HepG2 (cell line): ENCODE results near the gene MAP2K2. TPM values are rescaled to one million over a fixed set of nuclear protein-coding genes. Genes with fewer than 3 reads are reported as not detected.

ENCODE experiments used
- BRCA1 ChIP-seq: sonication (generic); formaldehyde crosslinking; IDR thresholded peaks from 2 replicates; pipeline ENCODE4 v1.4.0; 2020; ENCODE audit warnings: missing genetic modification reagents
- CHD2 ChIP-seq: IDR thresholded peaks from 2 replicates; pipeline ENCODE4 v1.6.1; 2011; ENCODE audit warnings: low read depth, low read length, improper control_type of control experiment
- FOXK2 ChIP-seq: fragments of 450-650 bp; IDR thresholded peaks from 2 replicates; pipeline ENCODE4 v1.6.1; 2016
- HHEX ChIP-seq: IDR thresholded peaks from 2 replicates; pipeline ENCODE4 v1.6.1; 2016; ENCODE audit warnings: control low read depth
- HNRNPH1 ChIP-seq: fragments of 200-400 bp; formaldehyde crosslinking; optimal IDR thresholded peaks from 2 replicates; pipeline ENCODE3; 2017; ENCODE audit warnings: mild to moderate bottlenecking, low read depth, low read length
- MAF1 ChIP-seq: sonication (generic); formaldehyde crosslinking; IDR thresholded peaks from 2 replicates; pipeline ENCODE4 v1.5.0; 2020; ENCODE audit warnings: missing genetic modification reagents, borderline replicate concordance
- MAFK ChIP-seq, 2 experiments: IDR thresholded peaks in 1 of 2; conservative IDR thresholded peaks in 1 of 2; 2 replicates each; pipeline ENCODE4 v1.6.1; 2011; ENCODE audit warnings: improper control_type of control experiment in 2 of 2, low read length in 2 of 2
- NFE2L2 ChIP-seq: fragments of 150-350 bp; IDR thresholded peaks from 2 replicates; pipeline ENCODE4 v1.6.1; 2014; ENCODE audit warnings: low read length
- PHF21A ChIP-seq: sonication (generic); formaldehyde crosslinking; IDR thresholded peaks from 2 replicates; pipeline ENCODE4 v1.5.0; 2020; ENCODE audit warnings: mild to moderate bottlenecking, missing genetic modification reagents
- ZBTB42 ChIP-seq: sonication (generic); formaldehyde crosslinking; IDR thresholded peaks from 2 replicates; pipeline ENCODE4 v1.5.0; 2020; ENCODE audit warnings: mild to moderate bottlenecking, missing genetic modification reagents
- ZFP82 ChIP-seq: sonication (generic); formaldehyde crosslinking; IDR thresholded peaks from 2 replicates; pipeline ENCODE4 v1.5.1; 2020; ENCODE audit warnings: mild to moderate bottlenecking, missing genetic modification reagents, borderline replicate concordance
- ZFYVE20 ChIP-seq: sonication (generic); formaldehyde crosslinking; IDR thresholded peaks from 2 replicates; pipeline ENCODE4 v1.8.0; 2023; ENCODE audit warnings: low read depth, mild to moderate bottlenecking, moderate library complexity, missing genetic modification reagents, borderline replicate concordance
- ZNF547 ChIP-seq: sonication (generic); formaldehyde crosslinking; IDR thresholded peaks from 2 replicates; pipeline ENCODE4 v1.5.1; 2020; ENCODE audit warnings: mild to moderate bottlenecking, missing genetic modification reagents
- ZNF670 ChIP-seq: sonication (generic); formaldehyde crosslinking; IDR thresholded peaks from 2 replicates; pipeline ENCODE4 v1.8.0; 2022; ENCODE audit warnings: mild to moderate bottlenecking, missing genetic modification reagents, borderline replicate concordance
- ZNF788 ChIP-seq: sonication (generic); formaldehyde crosslinking; IDR thresholded peaks from 2 replicates; pipeline ENCODE4 v1.5.0; 2020; ENCODE audit warnings: mild to moderate bottlenecking, missing genetic modification reagents, borderline replicate concordance
- ZNF891 ChIP-seq: sonication (generic); formaldehyde crosslinking; IDR thresholded peaks from 2 replicates; pipeline ENCODE4 v1.5.0; 2020; ENCODE audit warnings: mild to moderate bottlenecking, missing genetic modification reagents
- ZSCAN9 ChIP-seq: IDR thresholded peaks from 2 replicates; pipeline ENCODE4 v1.6.1; 2016; ENCODE audit warnings: borderline replicate concordance
- polyA plus RNA-seq, 8 experiments: library from polyadenylated mRNA; depleted of rRNA in 3 of 8; stranded (reverse) in 7 of 8; unstranded in 1 of 8; fragments of >200 nt; fragmentation: Illumina TruSeq in 4 of 8; extraction: Trizol in 4 of 8; gene quantifications; 2 replicates each; pipeline versions ENCODE4 v1.2.1 to v1.2.3, GENCODE V29; 2011 to 2016; ENCODE audit warnings: low read depth in 4 of 8, missing spikeins in 1 of 8, mixed read lengths in 1 of 8; ENCODE audit not compliant: insufficient read depth in 1 of 8
- total RNA-seq, 5 experiments: library from RNA; depleted of rRNA; stranded (reverse); fragments of >200 nt; fragmentation: Illumina TruSeq; extraction: Trizol; gene quantifications; 2 replicates each; pipeline ENCODE4 v1.2.3, GENCODE V29; 2016; ENCODE audit warnings: low read depth in 1 of 5
- TF ChIP-seq, protein P1 (sequence below): sonication (generic); formaldehyde crosslinking; IDR thresholded peaks from 2 replicates; pipeline ENCODE4 v1.4.0; 2020; ENCODE audit warnings: missing genetic modification reagents
- TF ChIP-seq, protein P2 (sequence below): sonication (generic); formaldehyde crosslinking; IDR thresholded peaks from 2 replicates; pipeline ENCODE4 v1.4.0; 2020; ENCODE audit warnings: missing genetic modification reagents
- TF ChIP-seq, protein P3 (sequence below): sonication (generic); formaldehyde crosslinking; conservative IDR thresholded peaks from 2 replicates; pipeline ENCODE4 v1.8.0; 2022; ENCODE audit warnings: missing genetic modification reagents
- TF ChIP-seq, protein P4 (sequence below): IDR thresholded peaks from 2 replicates; pipeline ENCODE4 v1.6.1; 2016; ENCODE audit warnings: low read depth, borderline replicate concordance
- TF ChIP-seq, protein P5 (sequence below): IDR thresholded peaks from 2 replicates; pipeline ENCODE4 v1.6.1; 2016; ENCODE audit warnings: mild to moderate bottlenecking, missing biosample characterization, missing genetic modification reagents

MAP2K2 gene
- total and polyA plus RNA-seq, 2 of the 13 experiments (the other 11 are each of a cell fraction or from before 2014, with no cell fraction given), result 70.3 to 80.9 TPM

DNA sequence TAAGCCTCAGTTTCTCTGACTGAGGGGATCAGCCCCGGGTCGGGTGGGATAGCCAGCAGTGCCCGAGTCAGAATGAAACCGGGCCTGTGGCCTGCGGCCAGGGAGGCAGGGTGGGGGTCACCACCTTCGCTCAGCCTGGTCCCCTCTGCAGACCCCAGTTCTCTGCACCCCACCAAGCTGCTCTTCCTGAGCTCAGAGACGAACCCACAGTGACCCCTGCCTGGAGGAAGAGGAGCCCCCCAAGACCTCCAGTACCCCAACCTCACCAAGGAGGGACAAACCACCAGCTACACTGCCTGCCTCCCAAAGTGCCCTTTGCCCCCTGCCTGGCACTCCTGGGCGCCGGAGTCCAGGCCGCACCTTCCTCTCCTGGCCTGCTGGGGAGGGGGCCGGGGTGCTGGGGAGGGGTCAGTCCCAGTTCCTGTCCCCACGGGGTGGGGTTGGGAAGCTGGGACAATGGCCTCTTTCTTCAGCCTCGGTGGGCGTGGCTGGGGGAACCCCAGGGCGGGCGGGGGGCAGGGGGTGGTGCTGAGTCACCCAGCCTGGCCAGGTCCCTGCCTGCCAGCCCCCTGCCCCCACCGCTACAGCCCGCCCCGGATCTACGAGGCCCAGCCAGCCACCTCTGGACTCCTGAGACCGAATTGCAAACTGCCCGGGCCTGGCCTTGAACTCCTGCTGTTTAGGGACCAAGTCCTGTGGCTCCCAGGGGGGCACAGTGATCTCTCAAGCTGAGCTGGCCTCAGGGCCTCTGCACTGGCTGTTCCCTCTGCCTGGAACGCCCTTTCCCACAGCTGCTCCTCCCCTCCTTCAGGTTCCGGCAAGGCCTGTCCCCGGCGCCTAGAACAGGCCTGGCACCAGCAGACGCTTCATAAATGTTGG lies 71.6 kb downstream of the MAP2K2 start (continued):
- TF ChIP-seq, protein P1, sequence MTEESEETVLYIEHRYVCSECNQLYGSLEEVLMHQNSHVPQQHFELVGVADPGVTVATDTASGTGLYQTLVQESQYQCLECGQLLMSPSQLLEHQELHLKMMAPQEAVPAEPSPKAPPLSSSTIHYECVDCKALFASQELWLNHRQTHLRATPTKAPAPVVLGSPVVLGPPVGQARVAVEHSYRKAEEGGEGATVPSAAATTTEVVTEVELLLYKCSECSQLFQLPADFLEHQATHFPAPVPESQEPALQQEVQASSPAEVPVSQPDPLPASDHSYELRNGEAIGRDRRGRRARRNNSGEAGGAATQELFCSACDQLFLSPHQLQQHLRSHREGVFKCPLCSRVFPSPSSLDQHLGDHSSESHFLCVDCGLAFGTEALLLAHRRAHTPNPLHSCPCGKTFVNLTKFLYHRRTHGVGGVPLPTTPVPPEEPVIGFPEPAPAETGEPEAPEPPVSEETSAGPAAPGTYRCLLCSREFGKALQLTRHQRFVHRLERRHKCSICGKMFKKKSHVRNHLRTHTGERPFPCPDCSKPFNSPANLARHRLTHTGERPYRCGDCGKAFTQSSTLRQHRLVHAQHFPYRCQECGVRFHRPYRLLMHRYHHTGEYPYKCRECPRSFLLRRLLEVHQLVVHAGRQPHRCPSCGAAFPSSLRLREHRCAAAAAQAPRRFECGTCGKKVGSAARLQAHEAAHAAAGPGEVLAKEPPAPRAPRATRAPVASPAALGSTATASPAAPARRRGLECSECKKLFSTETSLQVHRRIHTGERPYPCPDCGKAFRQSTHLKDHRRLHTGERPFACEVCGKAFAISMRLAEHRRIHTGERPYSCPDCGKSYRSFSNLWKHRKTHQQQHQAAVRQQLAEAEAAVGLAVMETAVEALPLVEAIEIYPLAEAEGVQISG (CRISPR knock-in tag), result peak; percentile 84
- TF ChIP-seq ZNF788 (CRISPR knock-in tag) (peak; percentile 83; the same call in 1 of the 2 replicates), ZBTB42 (CRISPR knock-in tag) (peak; percentile 79; the same call in 1 of the 2 replicates), HHEX (peak; percentile 56), BRCA1 (no peak), MAF1 (CRISPR knock-in tag) (peak; percentile 86; the same call in 1 of the 2 replicates), ZNF670 (CRISPR knock-in tag) (peak; percentile 98), ZSCAN9 (peak; percentile 80; the same call in 1 of the 2 replicates), ZFYVE20 (CRISPR knock-in tag) (no peak), ZNF891 (CRISPR knock-in tag) (no peak), HNRNPH1 (peak; percentile 56), ZFP82 (CRISPR knock-in tag) (no peak), ZNF547 (CRISPR knock-in tag) (peak; percentile 54; the same call in 1 of the 2 replicates), CHD2 (no peak), MAFK (conservative IDR thresholded peaks at IDR 0.05 in 1 of 2, IDR thresholded peaks at IDR 0.05 in 1 of 2; ENCODE audit: low read length in 2 of 2) (no peak), FOXK2 (no peak), PHF21A (CRISPR knock-in tag) (peak; percentile 93), NFE2L2 (peak; percentile 56; the same call in 1 of the 2 replicates)
- TF ChIP-seq, protein P2, sequence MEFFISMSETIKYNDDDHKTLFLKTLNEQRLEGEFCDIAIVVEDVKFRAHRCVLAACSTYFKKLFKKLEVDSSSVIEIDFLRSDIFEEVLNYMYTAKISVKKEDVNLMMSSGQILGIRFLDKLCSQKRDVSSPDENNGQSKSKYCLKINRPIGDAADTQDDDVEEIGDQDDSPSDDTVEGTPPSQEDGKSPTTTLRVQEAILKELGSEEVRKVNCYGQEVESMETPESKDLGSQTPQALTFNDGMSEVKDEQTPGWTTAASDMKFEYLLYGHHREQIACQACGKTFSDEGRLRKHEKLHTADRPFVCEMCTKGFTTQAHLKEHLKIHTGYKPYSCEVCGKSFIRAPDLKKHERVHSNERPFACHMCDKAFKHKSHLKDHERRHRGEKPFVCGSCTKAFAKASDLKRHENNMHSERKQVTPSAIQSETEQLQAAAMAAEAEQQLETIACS (CRISPR knock-in tag), result no peak
- TF ChIP-seq, protein P3, sequence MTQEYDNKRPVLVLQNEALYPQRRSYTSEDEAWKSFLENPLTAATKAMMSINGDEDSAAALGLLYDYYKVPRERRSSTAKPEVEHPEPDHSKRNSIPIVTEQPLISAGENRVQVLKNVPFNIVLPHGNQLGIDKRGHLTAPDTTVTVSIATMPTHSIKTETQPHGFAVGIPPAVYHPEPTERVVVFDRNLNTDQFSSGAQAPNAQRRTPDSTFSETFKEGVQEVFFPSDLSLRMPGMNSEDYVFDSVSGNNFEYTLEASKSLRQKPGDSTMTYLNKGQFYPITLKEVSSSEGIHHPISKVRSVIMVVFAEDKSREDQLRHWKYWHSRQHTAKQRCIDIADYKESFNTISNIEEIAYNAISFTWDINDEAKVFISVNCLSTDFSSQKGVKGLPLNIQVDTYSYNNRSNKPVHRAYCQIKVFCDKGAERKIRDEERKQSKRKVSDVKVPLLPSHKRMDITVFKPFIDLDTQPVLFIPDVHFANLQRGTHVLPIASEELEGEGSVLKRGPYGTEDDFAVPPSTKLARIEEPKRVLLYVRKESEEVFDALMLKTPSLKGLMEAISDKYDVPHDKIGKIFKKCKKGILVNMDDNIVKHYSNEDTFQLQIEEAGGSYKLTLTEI (CRISPR knock-in tag), result no peak
- TF ChIP-seq, protein P4, sequence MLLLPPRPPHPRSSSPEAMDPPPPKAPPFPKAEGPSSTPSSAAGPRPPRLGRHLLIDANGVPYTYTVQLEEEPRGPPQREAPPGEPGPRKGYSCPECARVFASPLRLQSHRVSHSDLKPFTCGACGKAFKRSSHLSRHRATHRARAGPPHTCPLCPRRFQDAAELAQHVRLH, result peak; percentile 97; the same call in 1 of the 2 replicates
- TF ChIP-seq, protein P5, sequence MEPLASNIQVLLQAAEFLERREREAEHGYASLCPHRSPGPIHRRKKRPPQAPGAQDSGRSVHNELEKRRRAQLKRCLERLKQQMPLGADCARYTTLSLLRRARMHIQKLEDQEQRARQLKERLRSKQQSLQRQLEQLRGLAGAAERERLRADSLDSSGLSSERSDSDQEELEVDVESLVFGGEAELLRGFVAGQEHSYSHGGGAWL (CRISPR knock-in tag), result no peak
